Esophagus muscularis mucosa (tissue), 4 donors: ENCODE data around the gene CORO7. TPM values are rescaled to one million over a fixed set of nuclear protein-coding genes. Genes with fewer than 3 reads are reported as not detected.
A peak's percentile ranks its signal among the peaks of the same experiment; 100 is the strongest.

Experiments
- DNase-seq: peaks from one replicate; pipeline ENCODE4 v3.0.0-alpha.2; 2017; ENCODE audit errors: extremely low spot score
- H3K27ac ChIP-seq, 4 donors: fragments of 200-600 bp; sonication (generic); replicated peaks in 1 of 4; 1 replicate in 3 of 4; 2 replicates in 1 of 4; pipeline ENCODE4 v1.5.1; 2016 to 2019; ENCODE audit warnings: mild to moderate bottlenecking in 1 of 4
- H3K27me3 ChIP-seq, 4 donors: fragments of 200-600 bp; sonication (generic); one replicate each; pipeline versions ENCODE4 v1.5.1 to v1.6.0; 2016 to 2019
- H3K36me3 ChIP-seq, 4 donors: fragments of 200-600 bp; sonication (generic); one replicate each; pipeline ENCODE4 v1.5.1; 2016 to 2019
- H3K4me1 ChIP-seq, 4 donors: fragments of 200-600 bp; sonication (generic); one replicate each; pipeline ENCODE4 v1.5.1; 2016 to 2019
- H3K4me3 ChIP-seq, 4 donors: fragments of 200-600 bp; sonication (generic); 1 replicate in 2 of 4; 2 replicates in 2 of 4; pipeline ENCODE4 v1.5.1; 2016 to 2019; ENCODE audit warnings: mild to moderate bottlenecking in 4 of 4, moderate library complexity in 1 of 4
- H3K9me3 ChIP-seq, 4 donors: fragments of 200-600 bp; sonication (generic); 1 replicate in 3 of 4; 2 replicates in 1 of 4; pipeline ENCODE4 v1.5.1; 2016 to 2019
- EP300 ChIP-seq: sonication (generic); formaldehyde crosslinking; IDR thresholded peaks from one replicate; pipeline ENCODE4 v1.6.1; 2017; ENCODE audit warnings: antibody characterized with exemption
- POLR2A ChIP-seq: fragments of 450-650 bp; IDR thresholded peaks from one replicate; pipeline ENCODE4 v1.6.1; 2017; ENCODE audit warnings: antibody characterized with exemption, moderate library complexity, mild to moderate bottlenecking, low read depth
- POLR2AphosphoS5 ChIP-seq, 2 donors: sonication (generic); formaldehyde crosslinking; IDR thresholded peaks; one replicate each; pipeline ENCODE4 v1.6.1; 2017; ENCODE audit warnings: antibody characterized with exemption in 2 of 2
- WGBS: methylation state at CpG from one replicate; pipeline ENCODE4 v1.1.5; 2018; 5-methylcytosine and 5-hydroxymethylcytosine counted together
- intact Hi-C: fragments of 100-400 bp; cut with DNase I; formaldehyde crosslinking; loops from one replicate; pipeline ENCODE4 v1.15.1; 2023
- total RNA-seq, 4 donors: library from RNA; depleted of rRNA; stranded (reverse); fragments of >200 nt; gene quantifications; one replicate each; pipeline versions ENCODE4 v1.1.0 to v1.2.1, GENCODE V29; 2016
- TF ChIP-seq, protein P1 (sequence below), 3 experiments: fragments of 200-600 bp in 2 of 3; fragments of 450-650 bp in 1 of 3; sonication (generic) in 2 of 3; IDR thresholded peaks; one replicate each; pipeline ENCODE4 v1.5.1; 2017 to 2019; ENCODE audit warnings: antibody characterized with exemption in 3 of 3, mild to moderate bottlenecking in 2 of 3, moderate library complexity in 1 of 3

Gene CORO7
- total RNA-seq, 4 donors from 2014 or later: 11.6 to 24.6 (median 21.3) TPM

DNA sequence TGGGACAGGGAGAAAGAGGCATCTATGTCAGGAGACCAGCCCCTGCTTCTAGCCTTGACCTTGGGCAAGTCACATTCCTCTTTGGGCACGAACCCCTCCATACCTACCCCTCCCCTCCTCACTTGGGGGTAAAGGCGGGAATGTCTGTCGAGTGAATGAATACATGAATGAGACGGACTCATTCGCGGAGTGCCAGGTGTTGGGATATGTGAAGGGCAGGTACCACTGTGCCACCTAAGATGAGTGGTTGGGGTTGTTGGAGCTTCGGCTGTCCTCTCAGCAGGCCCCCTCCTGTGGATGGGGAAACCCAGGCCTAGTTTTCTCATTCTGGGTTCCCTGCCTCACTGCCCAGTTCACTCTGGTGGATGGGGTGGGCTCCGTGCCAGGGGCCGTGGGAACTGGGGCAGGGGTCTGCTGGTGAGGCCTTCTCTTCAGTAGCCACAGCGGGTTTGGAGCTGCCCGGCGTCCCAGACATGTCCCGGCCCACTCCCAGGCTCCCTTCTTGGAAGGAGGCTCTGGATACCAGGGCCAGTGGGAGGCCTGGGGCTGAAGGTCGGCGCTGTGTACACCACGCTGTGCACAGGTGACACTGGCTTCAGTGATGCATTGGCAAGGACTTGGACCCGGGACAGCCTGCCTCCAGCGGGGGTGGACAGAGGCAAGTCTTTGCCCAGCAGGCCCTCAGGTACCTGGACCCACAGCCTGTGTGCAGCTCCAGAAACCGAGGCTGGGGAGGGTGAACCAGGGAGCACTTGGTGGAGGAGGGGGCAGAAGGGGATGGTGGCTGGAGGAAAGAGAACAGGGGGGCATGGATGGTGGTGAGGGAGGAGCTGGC is 94.9 kb downstream of the CORO7 start:
- peaks cover 77 to 100% (median 100%) of the 10 kb centered on the region in 4 donors for H3K4me1 ChIP-seq
- no peak for TF ChIP-seq EP300
- peak overlapping the region; percentile 96 to 97 (median 96) for H3K27ac ChIP-seq
- WGBS: 85% methylated on average over 19 of the region's 19 CpGs
- intact Hi-C loops: no loop called here
- no peaks in the 10 kb centered on the region for H3K9me3 ChIP-seq
- no peak overlapping the region for H3K4me3 ChIP-seq
- no peak for DNase-seq
- H3K27me3 ChIP-seq: no peaks in the 10 kb centered on the region
- H3K36me3 ChIP-seq: no peaks in the 10 kb centered on the region

GRCh38 chr16:4320571-4321137 is 95.7 kb downstream of the CORO7 start:
- H3K4me1 ChIP-seq: peaks cover 76 to 95% (median 94%) of the 10 kb centered on the region in 4 donors
- intact Hi-C loops: no loop called here
- WGBS: 46% methylated on average over 6 of the region's 16 CpGs
- no peaks in the 10 kb centered on the region for H3K9me3 ChIP-seq
- TF ChIP-seq POLR2A (no peak), EP300 (no peak), POLR2AphosphoS5 (IDR thresholded peaks at IDR 0.05) (no peak)
- TF ChIP-seq, protein P1, sequence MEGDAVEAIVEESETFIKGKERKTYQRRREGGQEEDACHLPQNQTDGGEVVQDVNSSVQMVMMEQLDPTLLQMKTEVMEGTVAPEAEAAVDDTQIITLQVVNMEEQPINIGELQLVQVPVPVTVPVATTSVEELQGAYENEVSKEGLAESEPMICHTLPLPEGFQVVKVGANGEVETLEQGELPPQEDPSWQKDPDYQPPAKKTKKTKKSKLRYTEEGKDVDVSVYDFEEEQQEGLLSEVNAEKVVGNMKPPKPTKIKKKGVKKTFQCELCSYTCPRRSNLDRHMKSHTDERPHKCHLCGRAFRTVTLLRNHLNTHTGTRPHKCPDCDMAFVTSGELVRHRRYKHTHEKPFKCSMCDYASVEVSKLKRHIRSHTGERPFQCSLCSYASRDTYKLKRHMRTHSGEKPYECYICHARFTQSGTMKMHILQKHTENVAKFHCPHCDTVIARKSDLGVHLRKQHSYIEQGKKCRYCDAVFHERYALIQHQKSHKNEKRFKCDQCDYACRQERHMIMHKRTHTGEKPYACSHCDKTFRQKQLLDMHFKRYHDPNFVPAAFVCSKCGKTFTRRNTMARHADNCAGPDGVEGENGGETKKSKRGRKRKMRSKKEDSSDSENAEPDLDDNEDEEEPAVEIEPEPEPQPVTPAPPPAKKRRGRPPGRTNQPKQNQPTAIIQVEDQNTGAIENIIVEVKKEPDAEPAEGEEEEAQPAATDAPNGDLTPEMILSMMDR (IDR thresholded peaks at IDR 0.05): no peak
- H3K27me3 ChIP-seq: no peaks in the 10 kb centered on the region
- H3K36me3 ChIP-seq: no peaks in the 10 kb centered on the region
- peak overlapping the region; percentile 96 to 97 (median 96) for H3K27ac ChIP-seq
- no peak for DNase-seq
- peak overlapping the region in 3 of 4 donors; percentile 1 to 31 (median 12) for H3K4me3 ChIP-seq

DNA sequence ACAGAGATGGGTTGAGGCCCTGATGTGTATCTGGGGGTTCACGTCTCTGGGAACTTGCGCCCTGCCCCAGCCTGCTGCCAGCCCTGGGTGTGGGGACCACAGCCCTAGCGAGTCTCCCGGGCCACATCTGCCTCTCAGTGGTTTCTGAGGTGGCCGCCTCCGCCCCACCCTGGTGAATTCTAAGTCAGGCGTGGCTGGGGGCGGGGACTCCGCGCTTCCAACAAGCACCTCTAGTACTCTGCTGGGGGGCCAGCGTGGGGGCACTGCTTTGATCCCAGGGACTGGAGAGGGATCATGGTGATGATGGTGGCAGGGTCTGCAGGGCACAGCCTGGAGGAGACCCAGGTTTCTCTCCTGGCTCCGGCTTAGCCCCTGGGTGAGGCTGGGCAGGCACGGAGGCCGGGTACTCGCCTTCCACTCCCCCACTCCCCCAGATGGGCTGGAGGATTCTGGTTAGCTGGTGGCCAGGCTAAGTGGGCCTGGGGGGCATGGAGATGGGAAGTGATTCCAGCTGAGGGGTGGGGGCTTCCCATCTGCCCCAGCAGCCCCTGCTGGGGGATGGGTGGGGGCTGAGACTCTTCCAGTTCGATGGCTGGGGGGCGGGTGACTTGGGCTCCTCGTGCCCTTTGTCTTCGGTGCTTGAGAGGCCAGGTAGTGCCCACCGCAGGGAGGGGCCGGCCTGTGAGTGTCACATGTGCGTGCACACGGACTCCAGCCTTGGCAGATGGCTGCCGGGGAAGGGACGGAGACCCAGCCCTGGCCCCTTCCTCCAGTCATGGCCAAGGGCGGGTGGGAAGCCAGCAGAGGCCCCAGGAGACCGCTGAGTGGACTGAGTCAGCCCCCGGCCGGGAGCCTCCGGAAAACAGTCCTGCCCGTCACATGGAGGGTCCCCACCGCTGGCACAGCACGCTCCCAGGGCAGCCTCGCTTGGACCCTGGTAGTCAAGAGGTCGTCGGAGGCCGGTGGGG is 96.7 kb downstream of the CORO7 start:
- H3K4me1 ChIP-seq: peaks cover 74 to 93% (median 92%) of the 10 kb centered on the region in 4 donors
- no peaks in the 10 kb centered on the region for H3K36me3 ChIP-seq
- TF ChIP-seq POLR2A (no peak), POLR2AphosphoS5 (IDR thresholded peaks at IDR 0.05) (no peak), EP300 (no peak)
- TF ChIP-seq, protein P1 (IDR thresholded peaks at IDR 0.05): no peak
- no peaks in the 10 kb centered on the region for H3K9me3 ChIP-seq
- peak overlapping the region in 3 of 4 donors; percentile 1 to 31 (median 12) for H3K4me3 ChIP-seq
- DNase-seq: no peak
- intact Hi-C loops: no loop called here
- peak overlapping the region; percentile 96 to 97 (median 96) for H3K27ac ChIP-seq
- no peaks in the 10 kb centered on the region for H3K27me3 ChIP-seq
- 68% methylated on average over 27 of the region's 37 CpGs for WGBS

GRCh38 chr16:4318967-4319366 is 97.4 kb downstream of the CORO7 start:
- no peak for DNase-seq
- Histone ChIP-seq H3K36me3 (no peaks in the 10 kb centered on the region), H3K4me3 (peak overlapping the region in 1 of 4 donors; percentile 90), H3K27ac (peak overlapping the region; percentile 96 to 97 (median 96)), H3K4me1 (peaks cover 69 to 93% (median 92%) of the 10 kb centered on the region in 4 donors), H3K9me3 (no peaks in the 10 kb centered on the region), H3K27me3 (no peaks in the 10 kb centered on the region)
- WGBS: 94% methylated on average over 2 of the region's 5 CpGs
- no peak for TF ChIP-seq EP300
- TF ChIP-seq, protein P1 (IDR thresholded peaks at IDR 0.05): no peak
- no peak for TF ChIP-seq POLR2A
- TF ChIP-seq POLR2AphosphoS5 (IDR thresholded peaks at IDR 0.05): no peak
- intact Hi-C loops: no loop called here
